ENCODE data around the gene AK4.

GRCh38 chr1:65149351-65150107 lies 1.5 kb downstream of the AK4 start:
- no peak for TF ChIP-seq EP300 (IDR thresholded peaks at IDR 0.05)
- no peak for TF ChIP-seq CTCF (IDR thresholded peaks at IDR 0.05)
- no peak for TF ChIP-seq POLR2A (IDR thresholded peaks at IDR 0.05)

Data from upper lobe of left lung (tissue), 4 donors.